Kidney (tissue), 14 donors: ENCODE data around the gene NIN. TPM values are rescaled to one million over a fixed set of nuclear protein-coding genes. Genes with fewer than 3 reads are reported as not detected.

Source experiments
- DNase-seq, 5 donors: peaks; one replicate each; pipeline ENCODE4 v3.0.0-alpha.2; 2013 to 2020
- FAIRE-seq: peaks from 2 replicates; lab custom pipeline; 2012; peaks lifted over from hg19 to GRCh38; lab: Jason Lieb, UNC
- H3K27ac ChIP-seq, 2 donors: one replicate each; pipeline ENCODE4 v1.7.0; 2013; ENCODE audit warnings: low read depth in 2 of 2, low read length in 2 of 2, inconsistent platforms in 1 of 2
- H3K27me3 ChIP-seq: one replicate; pipeline ENCODE4 v1.7.1; 2013; ENCODE audit warnings: low read length, inconsistent platforms; ENCODE audit not compliant: control insufficient read depth, insufficient read depth
- H3K36me3 ChIP-seq, 3 donors: one replicate each; pipeline versions ENCODE4 v1.7.0 to v1.7.1; 2013; ENCODE audit warnings: low read length in 3 of 3, control low read depth in 1 of 3, inconsistent platforms in 1 of 3; ENCODE audit not compliant: insufficient read depth in 3 of 3, control insufficient read depth in 2 of 3
- H3K4me1 ChIP-seq, 3 donors: one replicate each; pipeline versions ENCODE4 v1.7.0 to v1.7.1; 2013; ENCODE audit warnings: low read length in 3 of 3, inconsistent platforms in 1 of 3, low read depth in 1 of 3; ENCODE audit not compliant: control insufficient read depth in 2 of 3, insufficient read depth in 2 of 3
- H3K4me3 ChIP-seq, 3 donors: one replicate each; pipeline versions ENCODE4 v1.7.0 to v1.8.1; 2013; ENCODE audit warnings: low read length in 3 of 3, control low read depth in 1 of 3, inconsistent platforms in 1 of 3
- H3K9ac ChIP-seq, 3 donors: one replicate each; pipeline versions ENCODE4 v1.7.0 to v1.7.1; 2013; ENCODE audit warnings: low read length in 3 of 3, control low read depth in 1 of 3, inconsistent platforms in 1 of 3
- H3K9me3 ChIP-seq, 3 donors: one replicate each; pipeline versions ENCODE4 v1.7.0 to v1.7.1; 2013; ENCODE audit warnings: low read length in 3 of 3, control low read depth in 1 of 3, inconsistent platforms in 1 of 3; ENCODE audit not compliant: control insufficient read depth in 2 of 3, insufficient read depth in 1 of 3
- CTCF ChIP-seq: IDR thresholded peaks from 3 replicates; pipeline ENCODE4 v1.5.1; 2012; ENCODE audit warnings: mild to moderate bottlenecking, moderate library complexity, borderline replicate concordance; ENCODE audit not compliant: insufficient read depth; ENCODE audit errors: extremely low read depth
- intact Hi-C: fragments of 100-400 bp; cut with DNase I; formaldehyde crosslinking; loops from one replicate; pipeline ENCODE4 v1.11.1; 2022
- polyA plus RNA-seq: library from polyadenylated mRNA; stranded (reverse); fragments of 350-450 nt; fragmentation: Illumina TruSeq; extraction: RNeasy Lipid Tissue Mini Kit (QIAGEN cat#74804); gene quantifications from one replicate; pipeline ENCODE4 v1.2.3, GENCODE V29; 2014; ENCODE audit warnings: low read depth, low replicate concordance; ENCODE audit not compliant: insufficient read depth
- total RNA-seq: library from RNA; stranded (reverse); fragmentation: NEBNext Ultra II Directional; extraction: Animal tissue kit (Norgen Biotek cat#: 25700); gene quantifications from one replicate; pipeline ENCODE4 v1.2.1, GENCODE V29; 2021
- donor health status: control.
- donor health status: control.
- donor health status: control.
- donor health status: control.
- donor health status: control.
- donor health status: DM: yes; HTN: yes; CAD: no.
- donor health status: Normal renal cell carcinoma (clear cell type).

NIN gene
- total and polyA plus RNA-seq, 2 donors from 2014 or later: 3.6 to 40.0 TPM

- Histone ChIP-seq H3K27ac (no peak overlapping the region), H3K4me3 (no peak overlapping the region), H3K36me3 (no peaks in the 10 kb centered on the region), H3K4me1 (peaks cover 0 to 15% (median 7%) of the 10 kb centered on the region in 3 donors), H3K9ac (no peak overlapping the region), H3K27me3 (no peaks in the 10 kb centered on the region), H3K9me3 (no peaks in the 10 kb centered on the region)
- FAIRE-seq (no peak), DNase-seq (no peak)
- intact Hi-C loops: no loop called here
- TF ChIP-seq CTCF: no peak
Observed at GRCh38 chr14:50670866-50671256, 160.1 kb downstream of the NIN start.

GRCh38 chr14:50670196-50670865 lies 160.6 kb downstream of the NIN start:
- H3K9me3 ChIP-seq: no peaks in the 10 kb centered on the region
- FAIRE-seq (no peak), DNase-seq (peak in 1 of 5 donors; percentile 33)
- TF ChIP-seq CTCF: no peak
- no peak overlapping the region for H3K9ac ChIP-seq
- H3K27me3 ChIP-seq: no peaks in the 10 kb centered on the region
- H3K4me1 ChIP-seq: peaks cover 0 to 15% (median 7%) of the 10 kb centered on the region in 3 donors
- no peaks in the 10 kb centered on the region for H3K36me3 ChIP-seq
- no peak overlapping the region for H3K27ac ChIP-seq
- no peak overlapping the region for H3K4me3 ChIP-seq
- intact Hi-C loops: no loop called here

Other genes with a start within 250 kb of the NIN start
- gene SAV1, start 162.9 kb downstream of the NIN start, total RNA-seq: 36.9 TPM
- 18.5 TPM for gene SAV1, start 162.9 kb downstream of the NIN start, polyA plus RNA-seq
- gene ABHD12B, start 40.9 kb upstream of the NIN start, total RNA-seq: not detected
- 0.88 TPM for gene ABHD12B, start 40.9 kb upstream of the NIN start, polyA plus RNA-seq
- gene PYGL, start 113.3 kb upstream of the NIN start, total RNA-seq: 40.3 TPM
- gene PYGL, start 113.3 kb upstream of the NIN start, polyA plus RNA-seq: 12.3 TPM